NCI-H748 (cell line): Measurements from ENCODE around the gene MGME1.
A peak's percentile ranks its signal among the peaks of the same experiment; 100 is the strongest.

Experiments
- DNase-seq: peaks from one replicate; lab custom pipeline; 2025; ENCODE audit not compliant: unreplicated experiment; lab: John Stamatoyannopoulos, UW

Gene MGME1

DNA sequence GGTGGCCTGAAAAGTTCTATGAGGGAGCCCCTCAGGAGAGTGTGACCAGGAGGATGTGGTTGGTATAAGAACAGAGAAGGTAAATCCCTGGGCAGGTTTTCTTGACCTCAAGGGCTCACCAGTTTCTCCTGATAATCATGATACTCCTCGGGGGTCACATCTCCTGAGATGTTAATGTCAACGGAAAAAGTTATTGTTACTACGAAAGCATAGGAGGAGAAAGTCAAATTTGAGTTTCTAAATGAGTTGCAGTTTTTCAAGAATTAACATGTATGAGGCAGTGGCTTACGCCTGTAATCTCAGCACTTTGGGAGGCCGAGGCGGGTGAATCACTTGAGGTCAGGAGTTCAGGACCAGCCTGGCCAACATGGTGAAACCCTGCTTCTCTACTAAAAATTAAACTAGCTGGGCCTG, 23.4 kb downstream of the MGME1 start:
- no peak for DNase-seq

DNA sequence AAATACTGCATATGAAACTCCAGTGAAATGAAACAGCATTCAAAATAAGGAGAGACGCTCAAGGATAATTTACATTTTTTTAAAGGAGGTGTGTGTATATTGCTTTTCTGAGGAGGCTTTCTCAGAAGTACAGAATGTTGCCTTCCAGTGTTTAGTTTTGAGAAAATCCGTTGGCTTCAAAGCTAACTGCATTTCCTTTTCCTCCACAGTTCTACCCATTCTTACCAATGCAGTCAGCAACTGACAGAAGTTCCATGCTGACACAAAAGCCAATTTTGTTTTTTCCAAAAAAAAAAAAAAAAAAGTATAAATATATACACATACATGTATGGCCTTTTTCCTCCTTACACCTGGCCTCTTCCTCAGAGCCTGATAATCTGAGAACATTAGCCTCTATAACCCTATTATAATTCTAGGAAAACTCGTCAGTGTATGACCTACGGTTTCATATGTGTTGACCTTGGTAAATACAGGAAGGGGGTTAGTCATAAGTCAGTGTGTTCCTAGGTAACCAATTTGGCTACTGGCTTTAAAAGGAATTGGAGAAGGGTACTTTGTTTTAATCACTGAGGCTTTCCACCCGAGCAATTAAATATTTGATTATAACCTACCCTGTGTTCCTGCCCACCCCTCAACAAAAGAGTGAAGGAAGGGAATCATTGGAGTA, 24.2 kb downstream of the MGME1 start:
- DNase-seq = peak; percentile 90

DNA sequence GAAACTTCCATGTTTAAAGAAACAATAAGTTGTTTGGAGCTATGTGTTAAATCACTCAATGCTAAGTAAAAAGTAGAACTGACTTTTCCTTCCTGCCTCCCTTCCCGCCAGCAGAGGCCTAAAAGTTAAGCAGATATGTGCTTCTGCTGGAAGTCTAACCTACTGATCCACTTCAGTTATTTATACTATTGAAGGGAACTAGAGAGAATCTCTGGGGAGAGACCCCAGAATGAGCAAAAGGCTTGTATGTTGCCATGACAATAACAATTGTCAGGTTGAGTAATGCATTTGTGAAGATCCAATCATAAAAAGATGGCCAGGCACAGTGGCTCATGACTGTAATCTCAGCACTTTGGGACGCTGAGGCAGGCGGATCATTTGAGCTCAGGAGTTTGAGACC, 24.7 kb downstream of the MGME1 start:
- no peak for DNase-seq

DNA sequence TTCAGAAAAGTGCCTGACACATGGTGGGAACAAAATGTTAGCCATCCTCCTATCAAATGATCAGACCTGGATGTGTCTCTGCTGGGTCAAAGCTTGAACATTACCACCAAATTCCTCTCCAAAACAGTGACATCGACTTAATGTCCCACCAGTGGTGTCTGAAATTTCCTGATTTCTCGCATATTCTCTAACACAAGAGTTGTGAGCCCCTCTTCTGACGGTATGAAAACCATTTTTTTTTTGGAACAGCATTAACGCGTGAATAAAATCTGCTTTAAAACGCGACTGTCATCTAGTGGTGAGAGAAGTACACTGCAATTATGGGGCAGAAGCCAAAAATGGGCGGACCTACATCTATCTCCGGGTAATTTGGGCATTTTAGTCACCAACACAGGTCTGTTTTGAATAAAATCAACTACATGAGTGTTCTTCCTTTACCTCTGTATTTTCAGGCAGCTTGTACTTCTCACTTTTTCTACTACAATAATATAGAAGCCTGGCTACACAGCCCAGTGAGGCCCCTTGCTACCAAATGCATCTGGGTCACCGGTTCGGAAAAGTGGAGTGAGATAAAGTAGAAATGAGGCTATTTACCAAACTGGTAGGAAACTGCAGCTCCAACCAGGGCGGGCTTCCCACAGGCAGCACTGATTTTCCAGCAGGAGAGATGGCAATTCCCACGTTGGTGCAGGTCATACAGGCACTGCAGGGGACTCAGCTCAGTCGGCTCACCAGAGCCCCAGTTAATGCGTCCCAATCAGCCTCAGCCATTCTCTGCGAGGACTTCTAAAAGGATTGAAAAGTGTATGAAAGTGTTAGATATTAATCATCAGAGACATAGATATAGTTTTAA, 27.4 kb downstream of the MGME1 start:
- DNase-seq = peak; percentile 68

DNA sequence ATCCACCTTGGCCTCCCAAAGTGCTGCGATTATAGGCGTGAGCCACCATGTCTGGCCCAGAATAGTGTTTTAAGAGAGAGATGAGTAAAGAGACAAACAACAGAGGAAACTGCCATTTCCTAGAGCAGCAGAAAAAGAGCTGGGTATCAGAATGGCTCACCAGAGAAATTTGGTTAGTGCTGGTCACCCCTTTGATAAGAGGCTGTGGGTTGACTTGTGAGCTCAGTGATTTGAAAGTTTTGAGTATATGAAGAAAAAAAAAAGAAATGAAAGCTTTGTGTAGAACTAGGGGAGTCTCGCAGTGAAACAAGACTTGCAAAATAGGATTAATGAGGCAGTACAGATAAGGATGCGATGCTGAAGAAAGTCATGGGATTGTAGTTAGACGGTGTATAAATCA, 29.6 kb downstream of the MGME1 start:
- no peak for DNase-seq

DNA sequence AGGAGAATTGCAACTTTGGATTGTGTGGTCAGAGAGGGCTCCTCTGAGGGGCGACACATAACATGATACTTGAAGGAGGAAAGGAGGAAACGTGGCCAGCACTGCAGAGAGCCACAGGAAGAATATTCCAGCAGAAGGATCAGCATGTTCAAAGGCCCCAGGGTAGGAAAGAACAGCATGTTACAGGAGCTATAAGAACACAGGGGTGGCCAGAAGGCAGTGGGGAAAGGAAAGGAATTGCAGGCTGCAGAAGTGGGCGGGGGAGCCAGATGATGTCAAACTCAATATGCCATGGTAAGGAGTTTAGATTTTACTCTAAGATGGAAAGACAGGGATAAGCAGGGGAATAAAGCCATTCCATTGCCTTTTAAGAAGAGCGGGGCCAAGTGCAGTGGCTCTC, 30.7 kb downstream of the MGME1 start:
- no peak for DNase-seq

DNA sequence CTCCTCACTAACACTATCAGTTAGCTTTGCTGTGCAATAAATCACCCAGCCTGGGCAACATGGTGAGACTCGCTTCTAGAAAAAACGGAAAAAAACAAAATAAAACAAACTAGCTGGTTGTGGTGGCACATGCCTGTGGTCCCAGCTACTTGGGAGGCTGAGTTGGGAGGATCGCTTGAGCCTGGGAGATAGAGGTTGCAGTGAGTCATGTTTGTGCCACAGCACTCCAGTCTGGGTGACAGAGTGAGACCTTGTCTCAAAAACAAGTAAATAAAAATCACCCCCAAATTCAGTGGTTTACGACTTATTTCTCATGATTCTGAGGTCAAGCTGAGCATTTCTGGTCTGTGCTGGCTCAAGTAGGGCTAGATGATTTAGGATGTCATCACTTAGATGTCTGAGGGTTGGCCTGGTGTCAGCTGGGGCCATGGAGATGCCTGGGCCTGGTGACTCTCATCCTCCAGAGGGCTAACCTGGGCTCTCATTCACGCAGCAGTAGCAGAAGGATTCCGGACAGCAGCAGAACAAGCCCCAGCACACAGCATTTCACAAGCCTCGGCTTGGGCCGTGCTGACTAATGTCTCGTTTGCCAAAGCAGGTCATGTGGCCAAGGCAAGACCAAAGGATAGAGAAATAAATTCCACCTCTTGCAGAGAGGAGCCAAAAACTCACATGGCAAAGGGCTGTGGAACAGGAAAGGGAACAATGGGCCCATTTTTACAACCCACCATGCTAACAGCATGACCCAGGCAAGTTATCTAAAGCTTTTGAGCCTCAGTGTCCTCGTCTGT, 32.5 kb downstream of the MGME1 start:
- no peak for DNase-seq

DNA sequence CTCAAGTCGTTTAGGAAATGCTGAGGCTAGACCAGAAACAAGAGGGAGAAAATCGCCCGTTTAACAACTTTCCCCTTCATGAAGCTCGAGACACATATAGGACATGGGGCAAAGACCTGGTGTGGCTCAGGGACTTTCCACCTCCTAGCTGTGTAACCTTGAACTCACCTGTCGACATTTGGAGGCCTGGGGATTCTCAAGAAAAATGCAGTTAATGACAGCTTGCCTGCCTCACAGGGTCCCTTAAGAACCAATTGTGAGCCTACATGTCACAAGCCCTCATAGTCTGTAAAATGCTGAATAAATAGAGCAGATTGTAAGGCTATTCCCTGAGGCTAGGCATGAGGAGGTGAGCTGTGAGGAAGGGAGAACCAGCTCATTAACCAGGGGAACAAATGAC, 35.1 kb downstream of the MGME1 start:
- no peak for DNase-seq

DNA sequence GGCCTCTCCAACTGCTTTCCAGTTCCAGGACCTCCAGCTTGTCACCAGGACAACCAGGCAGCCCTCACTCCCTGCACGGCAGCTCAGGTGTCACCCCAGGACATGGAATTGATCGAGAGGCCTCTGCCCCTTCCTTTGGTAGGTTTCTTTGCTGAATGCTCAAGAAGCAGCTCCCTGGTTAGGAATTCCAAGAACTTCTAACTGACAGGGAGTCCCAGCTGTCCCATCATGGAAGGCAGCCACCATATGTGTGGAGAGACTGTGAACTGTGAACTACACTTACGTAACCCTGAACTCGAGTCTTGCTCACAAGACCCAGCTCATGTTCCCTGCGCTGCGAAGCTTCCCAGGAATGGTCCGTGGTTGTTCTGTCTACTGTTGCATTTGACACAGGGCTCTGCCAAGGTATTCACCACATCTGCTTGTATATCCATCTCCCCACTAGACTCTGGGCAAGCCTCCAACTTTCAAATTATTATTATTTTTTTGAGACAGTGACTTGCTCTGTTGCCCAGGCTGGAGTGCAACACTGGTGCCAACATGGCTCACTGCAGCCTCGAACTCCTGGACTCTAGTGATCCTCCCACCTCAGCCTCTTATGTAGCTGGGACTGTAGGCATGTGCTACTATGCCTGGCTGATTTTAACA, 35.7 kb downstream of the MGME1 start:
- DNase-seq = no peak

DNA sequence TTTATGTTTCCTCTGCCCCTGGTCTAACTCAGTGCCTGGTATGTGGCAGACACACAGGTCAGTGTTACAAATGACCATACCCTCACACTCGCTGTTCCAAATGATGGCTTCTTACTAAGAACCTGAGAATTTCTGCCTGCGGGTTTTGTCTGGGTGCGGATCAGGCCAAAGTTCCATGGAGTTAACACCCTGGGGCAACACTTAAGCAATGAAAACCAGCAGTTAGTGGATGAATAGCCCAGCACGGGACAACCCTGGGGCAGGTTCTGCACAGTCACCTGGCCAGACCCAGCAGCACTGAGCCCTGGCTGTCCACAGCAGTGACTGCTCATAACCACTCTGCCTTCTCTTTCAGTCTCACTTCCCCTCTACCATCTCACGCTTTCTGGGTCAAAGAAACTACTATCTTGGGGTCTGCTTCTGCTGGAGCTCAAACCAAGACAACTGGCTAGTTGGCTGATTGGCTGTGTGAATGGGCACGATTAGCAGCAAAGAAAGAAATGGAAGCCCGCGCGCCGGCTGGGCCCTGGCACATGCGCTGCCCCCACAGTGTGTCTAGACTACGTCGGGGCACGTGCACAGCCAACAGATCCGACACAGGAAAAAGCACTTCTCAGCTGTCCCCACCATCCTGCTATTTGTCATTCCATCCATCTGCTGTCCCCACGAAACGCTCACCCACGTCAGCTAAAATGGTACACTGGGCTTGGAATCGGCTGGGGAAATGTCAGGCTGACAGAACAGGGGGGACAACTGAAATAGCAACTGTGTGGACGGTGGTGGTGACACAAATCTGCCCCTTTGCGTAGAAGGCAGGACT, 36.6 kb downstream of the MGME1 start:
- DNase-seq = no peak

DNA sequence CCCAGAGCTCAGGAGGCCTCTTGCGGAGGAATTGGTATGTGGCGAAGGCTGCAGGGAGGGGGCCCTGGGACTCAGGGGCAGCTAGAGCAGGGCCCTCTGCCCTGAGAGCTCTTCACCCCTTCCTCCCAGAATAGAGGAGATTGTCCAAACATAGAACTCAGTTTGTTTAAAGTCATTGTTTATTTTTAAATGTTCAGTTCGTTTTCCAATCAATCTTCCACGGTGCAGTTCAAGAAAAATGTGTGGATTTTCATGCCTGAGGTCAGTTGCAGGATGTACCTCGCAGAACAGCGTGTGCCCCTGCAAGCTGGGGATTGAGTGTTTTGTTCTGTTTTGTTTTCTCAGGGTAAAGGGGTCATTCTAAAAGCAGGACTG, 37.2 kb downstream of the MGME1 start:
- DNase-seq = no peak

DNA sequence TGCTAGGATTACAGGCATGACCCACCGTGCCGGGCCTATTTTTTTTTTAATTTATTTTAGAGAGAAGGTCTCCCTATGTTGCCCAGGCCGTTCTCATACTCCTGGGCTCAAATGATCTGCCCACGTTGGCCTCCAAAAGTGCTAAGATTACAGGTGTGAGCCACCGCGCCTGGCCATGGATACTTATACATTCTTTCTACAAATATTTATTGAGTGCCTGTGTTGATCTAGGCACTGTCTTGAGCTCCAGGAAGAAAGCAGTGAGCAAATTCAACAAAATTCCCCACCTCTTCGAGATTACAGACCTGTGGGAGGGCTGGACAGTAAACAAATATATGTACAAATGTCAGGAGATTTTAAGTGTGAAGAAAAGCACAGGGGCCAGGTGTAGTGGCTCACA, 37.9 kb downstream of the MGME1 start:
- no peak for DNase-seq

DNA sequence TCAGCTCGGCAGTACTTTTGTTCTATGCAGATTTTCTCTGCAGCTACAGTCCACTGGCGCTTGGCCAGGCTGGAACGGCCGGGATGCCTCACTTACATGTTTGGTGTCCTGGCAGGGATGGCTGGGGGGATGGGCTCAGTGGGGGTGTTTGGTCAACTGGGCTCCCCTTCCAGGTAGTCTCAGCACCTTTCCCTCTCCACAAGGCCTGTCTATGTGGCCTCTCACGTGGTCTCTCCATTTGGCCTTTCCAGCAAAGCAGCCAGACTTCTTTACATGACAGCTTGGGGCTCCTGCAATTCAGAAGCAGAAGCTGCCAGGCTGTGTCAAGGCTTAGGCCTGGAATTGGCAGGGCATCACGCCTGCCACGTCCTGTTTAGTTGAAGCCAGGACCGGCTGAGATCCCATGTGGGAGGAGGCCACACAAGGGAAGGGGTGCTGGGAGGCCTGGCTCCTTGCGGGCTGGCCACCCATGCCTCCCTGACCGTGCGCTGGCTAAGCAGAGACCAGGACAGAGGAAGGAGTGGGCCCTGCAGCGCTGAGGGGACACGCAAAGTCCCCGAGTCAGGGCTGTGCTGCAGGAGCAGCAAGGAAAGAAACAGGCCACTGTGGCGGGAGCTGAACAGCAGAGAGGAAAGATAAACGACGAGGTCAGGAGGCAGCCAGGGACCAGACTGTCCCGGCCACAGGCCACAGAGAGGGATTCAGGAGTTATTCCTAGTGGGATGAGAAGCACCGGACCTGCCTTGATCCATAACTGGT, 38.9 kb downstream of the MGME1 start:
- no peak for DNase-seq

DNA sequence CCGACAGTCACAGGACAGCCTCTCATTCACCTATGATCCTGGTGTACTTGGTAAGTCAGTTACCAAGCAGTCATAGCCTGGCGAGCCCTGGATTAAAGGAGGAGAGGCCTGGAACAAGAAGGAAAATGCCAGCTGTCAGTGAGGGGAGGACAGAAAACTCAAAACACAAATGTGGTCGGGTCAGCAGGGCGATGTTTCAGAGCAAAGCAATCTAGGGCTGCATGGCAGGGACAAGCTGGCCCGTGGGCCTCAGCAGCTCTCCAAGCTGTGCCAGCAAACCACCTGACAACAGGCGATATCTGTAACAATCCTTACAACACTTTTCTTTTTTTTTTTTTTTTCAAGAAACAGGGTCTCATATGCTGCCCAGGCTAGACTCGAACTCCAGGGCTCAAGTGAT, 40.3 kb downstream of the MGME1 start:
- DNase-seq = no peak

DNA sequence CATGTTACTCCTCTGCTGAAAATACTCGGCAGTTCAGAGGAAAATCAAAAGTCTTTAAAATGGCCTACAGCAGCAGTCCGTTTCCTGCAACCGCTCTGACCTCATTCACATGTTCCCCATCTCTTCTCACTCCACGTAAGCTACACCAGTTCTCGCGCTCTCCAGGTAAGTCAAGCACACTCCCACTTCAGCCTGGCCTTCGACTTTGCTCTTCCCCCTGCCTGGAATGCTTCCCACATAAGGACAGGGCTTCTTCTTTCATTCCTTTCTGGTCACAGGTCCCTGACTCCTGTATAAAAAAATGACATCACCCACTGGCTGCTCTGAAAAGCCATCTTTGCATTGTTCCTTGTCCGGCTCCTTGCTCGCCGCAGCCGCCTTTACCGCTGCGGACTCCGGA, 42.7 kb downstream of the MGME1 start:
- no peak for DNase-seq

DNA sequence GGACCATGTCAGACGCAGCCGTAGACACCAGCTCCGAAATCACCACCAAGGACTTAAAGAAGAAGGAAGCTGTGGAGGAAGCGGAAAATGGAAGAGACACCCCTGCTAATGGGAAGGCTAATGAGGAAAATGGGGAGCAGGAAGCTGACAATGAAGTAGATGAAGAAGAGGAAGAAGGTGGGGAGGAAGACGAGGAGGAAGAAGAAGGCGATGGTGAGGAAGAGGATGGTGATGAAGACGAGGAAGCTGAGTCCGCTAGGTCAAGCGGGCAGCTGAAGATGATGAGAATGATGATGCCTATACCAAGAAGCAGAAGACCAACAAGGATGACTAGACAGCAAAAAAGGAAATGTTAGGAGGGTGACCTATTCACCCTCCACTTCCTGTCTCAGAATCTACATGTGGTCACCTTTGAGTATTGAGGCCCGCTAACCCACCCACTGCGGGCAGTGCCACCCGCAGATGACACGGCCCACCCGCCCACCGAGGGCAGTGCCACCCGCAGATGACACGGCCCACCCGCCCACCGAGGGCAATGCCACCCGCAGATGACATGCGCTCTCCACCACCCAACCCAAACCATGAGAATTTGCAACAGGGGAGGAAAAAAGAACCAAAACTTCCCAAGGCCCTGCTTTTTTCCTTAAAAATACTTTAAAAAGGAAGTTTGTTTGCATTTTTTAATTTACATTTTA, 43.3 kb downstream of the MGME1 start:
- DNase-seq = no peak

DNA sequence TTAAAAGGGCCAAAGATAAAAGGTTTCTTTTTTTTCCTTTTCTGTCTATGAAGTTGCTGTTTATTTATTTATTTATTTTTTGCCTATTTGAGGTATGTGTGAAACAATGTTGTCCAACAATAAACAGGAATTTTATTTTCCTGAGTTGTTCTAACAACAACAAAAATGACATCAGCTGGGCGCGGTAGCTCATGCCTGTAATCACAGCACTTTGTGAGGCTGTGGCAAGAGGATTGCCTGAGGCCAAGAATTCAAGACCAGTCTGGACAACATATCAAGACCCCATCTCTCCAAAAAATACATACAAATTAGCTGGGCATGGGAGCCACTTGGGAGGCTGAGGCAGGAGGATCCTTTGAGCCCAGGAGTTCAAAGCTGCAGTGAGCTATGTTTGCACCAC, 44.1 kb downstream of the MGME1 start:
- DNase-seq = no peak

DNA sequence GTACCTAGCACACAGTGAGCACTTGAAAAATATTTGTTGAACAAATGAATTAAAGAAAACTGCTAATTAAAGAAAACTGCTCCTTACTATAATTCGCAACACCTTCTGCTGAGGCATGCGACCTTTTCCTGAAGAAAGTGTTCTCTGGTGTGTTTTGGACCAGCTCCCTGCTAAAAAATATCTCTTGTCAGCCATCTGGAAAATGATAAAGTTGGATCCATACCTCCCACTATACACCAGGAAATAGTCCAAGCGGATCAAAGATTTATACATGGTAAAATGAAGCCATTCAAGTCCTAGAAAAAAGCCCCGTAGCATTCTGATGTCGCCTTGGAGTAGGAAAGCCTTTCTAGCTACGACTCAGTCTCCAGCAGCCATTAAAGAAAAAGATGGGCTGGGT, 45.6 kb downstream of the MGME1 start:
- DNase-seq = no peak

DNA sequence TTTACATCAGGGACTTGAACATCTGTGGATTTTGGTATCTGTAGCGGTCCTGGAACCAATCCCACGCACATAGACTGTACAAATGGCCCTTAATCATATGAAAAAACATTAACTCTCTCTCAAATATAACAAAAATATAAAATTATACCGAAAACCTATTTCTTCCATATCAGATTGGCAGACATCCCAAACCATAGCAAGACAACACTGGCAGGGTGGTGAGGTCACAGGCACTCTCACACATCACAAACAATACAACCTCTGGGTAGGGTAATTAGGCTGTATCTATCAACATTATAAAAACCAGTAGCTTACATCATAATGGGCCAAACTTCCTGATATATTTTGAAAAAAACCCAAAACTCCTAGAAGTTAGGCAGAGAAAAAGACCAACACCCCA, 48.0 kb downstream of the MGME1 start:
- no peak for DNase-seq
